ENCODE measurements around the gene SRRM3. TPM values are rescaled to one million over a fixed set of nuclear protein-coding genes. Genes with fewer than 3 reads are reported as not detected.

Gene SRRM3
- total and polyA plus RNA-seq, 9 of the 15 experiments (the other 6 are each of a cell fraction or from before 2014, with no cell fraction given) = 0.04 to 0.91 (median 0.46) TPM; not detected in 2

- TF ChIP-seq E4F1 (CRISPR knock-in tag; IDR thresholded peaks at IDR 0.05; ENCODE audit: borderline replicate concordance) = no peak
- TF ChIP-seq BRCA1 (IDR thresholded peaks at IDR 0.05) = no peak
- no peak for TF ChIP-seq BRCA1 (CRISPR knock-in tag; IDR thresholded peaks at IDR 0.05)
- TF ChIP-seq TOE1 (IDR thresholded peaks at IDR 0.05; ENCODE audit: borderline replicate concordance) = no peak
- TF ChIP-seq TOE1 (CRISPR knock-in tag; IDR thresholded peaks at IDR 0.05; ENCODE audit: borderline replicate concordance, low read depth) = no peak
- TF ChIP-seq TEAD2 (tag; IDR thresholded peaks at IDR 0.05) = 0 out of 2 replicates have a peak, but pooled peaks have one; percentile 55
- TF ChIP-seq NR1H2 (CRISPR knock-in tag; IDR thresholded peaks at IDR 0.05) = no peak
- TF ChIP-seq ZNF354B (CRISPR knock-in tag; IDR thresholded peaks at IDR 0.05) = no peak
- TF ChIP-seq USF2 (CRISPR knock-in tag; IDR thresholded peaks at IDR 0.05) = peak; percentile 85
- no peak for TF ChIP-seq HMBOX1 (IDR thresholded peaks at IDR 0.05)
- TF ChIP-seq ZNF124 (CRISPR knock-in tag; IDR thresholded peaks at IDR 0.05) = no peak
- no peak for TF ChIP-seq ZNF175 (CRISPR knock-in tag; IDR thresholded peaks at IDR 0.05; ENCODE audit: low read depth)
- no peak for TF ChIP-seq MAZ (CRISPR knock-in tag; conservative IDR thresholded peaks at IDR 0.05 in 1 of 2, IDR thresholded peaks at IDR 0.05 in 1 of 2)
- TF ChIP-seq RBM22 (IDR thresholded peaks at IDR 0.05; ENCODE audit: low read depth, low read length, poor library complexity, severe bottlenecking) = no peak
- peak; percentile 92 for TF ChIP-seq NFIC (IDR thresholded peaks at IDR 0.05)
- TF ChIP-seq SMAD4 (CRISPR knock-in tag; conservative IDR thresholded peaks at IDR 0.05) = no peak
- TF ChIP-seq ZNF23 (CRISPR knock-in tag; IDR thresholded peaks at IDR 0.05) = no peak
- TF ChIP-seq CHD2 (IDR thresholded peaks at IDR 0.05; ENCODE audit: low read depth, low read length) = no peak
- no peak for TF ChIP-seq GTF2B (IDR thresholded peaks at IDR 0.05; ENCODE audit: extremely low read depth, insufficient read length)
- peak in 1 of 2 experiments; percentile 59 for TF ChIP-seq AFF1 (IDR thresholded peaks at IDR 0.05; ENCODE audit: low read depth in 1 of 2, partially characterized antibody in 2 of 2)
- peak; percentile 72 for TF ChIP-seq CREM (IDR thresholded peaks at IDR 0.05; ENCODE audit: low read depth)
Observed at GRCh38 chr7:76191783-76192240, 9.9 kb upstream of the SRRM3 start (continued).

Data from K562 (cell line).